WTC11 (cell line): ENCODE results near the gene CXXC4. TPM values are rescaled to one million over a fixed set of nuclear protein-coding genes. Genes with fewer than 3 reads are reported as not detected.

ENCODE experiments used
- ATAC-seq: fragments of 200-7000 bp; cut with Tn5 transposase; 2 replicates; pipeline ENCODE4 v1.10.0; 2021; ENCODE audit warnings: mild to moderate bottlenecking, moderate library complexity
- CTCF ChIA-PET: fragments of 300-600 bp; sonication (Branson Sonifier 250); formaldehyde crosslinking; loops from one replicate; lab custom pipeline; 2021; ENCODE audit warnings: antibody characterized with exemption; lab: Charles Lee
- POLR2A ChIA-PET: fragments of 350-600 bp; sonication (Branson Sonifier 250); formaldehyde crosslinking; loops from one replicate; lab custom pipeline; 2021; ENCODE audit warnings: antibody characterized with exemption; lab: Charles Lee
- DNase-seq: peaks from one replicate; pipeline ENCODE4 v3.0.0; 2021; ENCODE audit warnings: low spot score
- H3K27ac Mint-ChIP-seq: 2 replicates; pipeline ENCODE4 v1.8.0; 2021; ENCODE audit warnings: mixed read lengths
- H3K27me3 Mint-ChIP-seq: 2 replicates; pipeline ENCODE4 v1.8.0; 2021; ENCODE audit warnings: low read depth, mild to moderate bottlenecking, moderate library complexity, mixed read lengths
- H3K36me3 Mint-ChIP-seq: 2 replicates; pipeline ENCODE4 v1.8.0; 2021; ENCODE audit warnings: mixed read lengths
- H3K4me1 Mint-ChIP-seq: 2 replicates; pipeline ENCODE4 v1.8.0; 2022; ENCODE audit warnings: mixed read lengths
- H3K4me3 Mint-ChIP-seq: 2 replicates; pipeline ENCODE4 v1.8.0; 2021; ENCODE audit warnings: mild to moderate bottlenecking, moderate library complexity, mixed read lengths
- H3K9me3 Mint-ChIP-seq: 2 replicates; pipeline ENCODE4 v1.8.0; 2021; ENCODE audit warnings: mixed read lengths
- ATF1 ChIP-seq: sonication (generic); formaldehyde crosslinking; IDR thresholded peaks from 2 replicates; pipeline ENCODE4 v1.8.1; 2023; ENCODE audit warnings: mild to moderate bottlenecking, moderate library complexity, missing genetic modification reagents
- CREB1 ChIP-seq: sonication (generic); formaldehyde crosslinking; IDR thresholded peaks from 2 replicates; pipeline ENCODE4 v1.8.0; 2023; ENCODE audit warnings: mild to moderate bottlenecking, missing genetic modification reagents
- ELF4 ChIP-seq: sonication (generic); formaldehyde crosslinking; IDR thresholded peaks from 2 replicates; pipeline ENCODE4 v1.8.1; 2022; ENCODE audit warnings: low read depth, mild to moderate bottlenecking, moderate library complexity, missing genetic modification reagents
- FOXP1 ChIP-seq: sonication (generic); formaldehyde crosslinking; IDR thresholded peaks from 2 replicates; pipeline ENCODE4 v1.8.0; 2022; ENCODE audit warnings: missing genetic modification reagents, mild to moderate bottlenecking, moderate library complexity, borderline replicate concordance
- GABPB1 ChIP-seq: sonication (generic); formaldehyde crosslinking; IDR thresholded peaks from 2 replicates; pipeline ENCODE4 v1.8.1; 2023; ENCODE audit warnings: mild to moderate bottlenecking, missing genetic modification reagents
- KAT7 ChIP-seq: sonication (generic); formaldehyde crosslinking; IDR thresholded peaks from 2 replicates; pipeline ENCODE4 v1.8.1; 2023; ENCODE audit warnings: missing genetic modification reagents, mild to moderate bottlenecking, borderline replicate concordance
- NFATC4 ChIP-seq: fragments of 250-450 bp; sonication (Bioruptor Pico); IDR thresholded peaks from 2 replicates; pipeline ENCODE4 v1.9.0; 2021; ENCODE audit warnings: mild to moderate bottlenecking
- NFE2L1 ChIP-seq: sonication (generic); formaldehyde crosslinking; IDR thresholded peaks from 2 replicates; pipeline ENCODE4 v1.8.1; 2023; ENCODE audit warnings: missing genetic modification reagents
- NFYB ChIP-seq: sonication (generic); formaldehyde crosslinking; conservative IDR thresholded peaks from 2 replicates; pipeline ENCODE4 v1.8.0; 2022; ENCODE audit warnings: low read depth, missing genetic modification reagents
- NR1H2 ChIP-seq: sonication (generic); formaldehyde crosslinking; IDR thresholded peaks from 2 replicates; pipeline ENCODE4 v1.9.0; 2021; ENCODE audit warnings: mild to moderate bottlenecking, moderate library complexity, missing genetic modification reagents
- NR3C1 ChIP-seq: sonication (generic); formaldehyde crosslinking; conservative IDR thresholded peaks from 2 replicates; pipeline ENCODE4 v1.8.1; 2023; ENCODE audit warnings: low read depth, mild to moderate bottlenecking, missing genetic modification reagents
- OVOL2 ChIP-seq: fragments of 250-450 bp; sonication (Bioruptor Pico); IDR thresholded peaks from 2 replicates; pipeline ENCODE4 v1.9.0; 2021; ENCODE audit warnings: mild to moderate bottlenecking, borderline replicate concordance
- SMAD3 ChIP-seq: sonication (generic); formaldehyde crosslinking; IDR thresholded peaks from 2 replicates; pipeline ENCODE4 v1.8.0; 2022; ENCODE audit warnings: missing genetic modification reagents, mild to moderate bottlenecking, borderline replicate concordance
- SOX15 ChIP-seq: fragments of 250-450 bp; sonication (Bioruptor Pico); IDR thresholded peaks from 2 replicates; pipeline ENCODE4 v1.9.0; 2021; ENCODE audit warnings: mild to moderate bottlenecking
- TCF7 ChIP-seq: sonication (generic); formaldehyde crosslinking; IDR thresholded peaks from 2 replicates; pipeline ENCODE4 v1.8.0; 2022; ENCODE audit warnings: mild to moderate bottlenecking, low read depth, missing genetic modification reagents, moderate library complexity
- ZBTB21 ChIP-seq: sonication (generic); formaldehyde crosslinking; IDR thresholded peaks from 2 replicates; pipeline ENCODE4 v1.8.1; 2023; ENCODE audit warnings: mild to moderate bottlenecking, missing genetic modification reagents, borderline replicate concordance
- ZNF232 ChIP-seq: sonication (generic); formaldehyde crosslinking; IDR thresholded peaks from 2 replicates; pipeline ENCODE4 v1.8.0; 2022; ENCODE audit warnings: mild to moderate bottlenecking, missing genetic modification reagents
- ZNF317 ChIP-seq: sonication (generic); formaldehyde crosslinking; IDR thresholded peaks from 2 replicates; pipeline ENCODE4 v1.8.1; 2023; ENCODE audit warnings: low read depth, mild to moderate bottlenecking, moderate library complexity, missing genetic modification reagents, borderline replicate concordance
- ZNF396 ChIP-seq: fragments of 250-450 bp; sonication (Bioruptor Pico); IDR thresholded peaks from 2 replicates; pipeline ENCODE4 v1.8.0; 2021; ENCODE audit warnings: mild to moderate bottlenecking, moderate library complexity, borderline replicate concordance
- ZNF416 ChIP-seq: fragments of 250-450 bp; sonication (Bioruptor Pico); IDR thresholded peaks from 2 replicates; pipeline ENCODE4 v1.9.0; 2021; ENCODE audit warnings: mild to moderate bottlenecking, inconsistent platforms
- total RNA-seq: library from RNA; stranded (reverse); gene quantifications from 3 replicates; pipeline ENCODE4 v1.2.3, GENCODE V29; 2021
- TF ChIP-seq, protein P1 (sequence below): sonication (generic); formaldehyde crosslinking; IDR thresholded peaks from 2 replicates; pipeline ENCODE4 v1.8.0; 2023; ENCODE audit warnings: missing genetic modification reagents
- TF ChIP-seq, protein P2 (sequence below): sonication (generic); formaldehyde crosslinking; IDR thresholded peaks from 2 replicates; pipeline ENCODE4 v1.8.0; 2022; ENCODE audit warnings: mild to moderate bottlenecking, missing genetic modification reagents
- TF ChIP-seq, protein P3 (sequence below): sonication (generic); formaldehyde crosslinking; IDR thresholded peaks from 2 replicates; pipeline ENCODE4 v1.8.0; 2023; ENCODE audit warnings: mild to moderate bottlenecking, missing genetic modification reagents
- TF ChIP-seq, protein P4 (sequence below): sonication (generic); formaldehyde crosslinking; IDR thresholded peaks from 2 replicates; pipeline ENCODE4 v1.8.0; 2022; ENCODE audit warnings: missing genetic modification reagents
- TF ChIP-seq, protein P5 (sequence below): sonication (generic); formaldehyde crosslinking; IDR thresholded peaks from 2 replicates; pipeline ENCODE4 v1.8.1; 2023; ENCODE audit warnings: mild to moderate bottlenecking, missing genetic modification reagents, moderate library complexity

The CXXC4 gene
- total RNA-seq, 1 experiment from 2014 or later, result 2.4 TPM

DNA sequence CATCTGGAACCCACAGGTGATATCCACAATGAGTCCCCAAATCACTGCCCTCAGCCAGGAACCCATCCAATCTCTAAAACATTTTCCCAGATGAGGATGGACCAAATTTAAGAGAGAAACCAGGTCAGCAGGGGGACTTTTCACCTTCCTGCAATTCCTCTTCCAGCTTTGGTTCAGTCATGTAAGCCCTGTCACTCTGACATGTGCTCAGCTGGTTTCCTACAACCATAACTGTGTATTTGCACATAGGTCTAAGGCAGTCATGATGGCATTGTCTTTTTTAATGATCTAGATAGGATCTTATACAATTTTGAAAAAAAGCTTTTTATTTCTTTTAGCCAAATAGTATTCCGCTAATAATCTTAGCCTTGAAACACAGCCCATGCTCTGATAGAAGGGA is 6.5 kb downstream of the CXXC4 start:
- ChIA-PET POLR2A (no interaction called here), CTCF (interaction anchor here (0.7 kb wide), 1 partner anchor 70 kb away, joined by 3 read pairs; no protein-coding TSS in a partner anchor)
- Mint-ChIP-seq H3K4me3 (no peak overlapping the region), H3K36me3 (no peaks in the 10 kb centered on the region), H3K27me3 (peaks cover 32% of the 10 kb centered on the region), H3K9me3 (no peaks in the 10 kb centered on the region), H3K4me1 (peaks cover 50% of the 10 kb centered on the region), H3K27ac (no peak overlapping the region)
- TF ChIP-seq ZNF396 (CRISPR knock-in tag) (no peak), NFE2L1 (CRISPR knock-in tag) (no peak), GABPB1 (CRISPR knock-in tag) (no peak), KAT7 (no peak), ATF1 (no peak), TCF7 (CRISPR knock-in tag) (no peak), ELF4 (CRISPR knock-in tag) (no peak), SMAD3 (no peak), NR3C1 (CRISPR knock-in tag) (no peak), FOXP1 (CRISPR knock-in tag) (no peak), NR1H2 (no peak), ZNF317 (CRISPR knock-in tag) (no peak), SOX15 (no peak)
- TF ChIP-seq, protein P1, sequence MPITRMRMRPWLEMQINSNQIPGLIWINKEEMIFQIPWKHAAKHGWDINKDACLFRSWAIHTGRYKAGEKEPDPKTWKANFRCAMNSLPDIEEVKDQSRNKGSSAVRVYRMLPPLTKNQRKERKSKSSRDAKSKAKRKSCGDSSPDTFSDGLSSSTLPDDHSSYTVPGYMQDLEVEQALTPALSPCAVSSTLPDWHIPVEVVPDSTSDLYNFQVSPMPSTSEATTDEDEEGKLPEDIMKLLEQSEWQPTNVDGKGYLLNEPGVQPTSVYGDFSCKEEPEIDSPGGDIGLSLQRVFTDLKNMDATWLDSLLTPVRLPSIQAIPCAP (CRISPR knock-in tag), result no peak
- TF ChIP-seq, protein P2, sequence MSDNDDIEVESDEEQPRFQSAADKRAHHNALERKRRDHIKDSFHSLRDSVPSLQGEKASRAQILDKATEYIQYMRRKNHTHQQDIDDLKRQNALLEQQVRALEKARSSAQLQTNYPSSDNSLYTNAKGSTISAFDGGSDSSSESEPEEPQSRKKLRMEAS (CRISPR knock-in tag), result no peak
- TF ChIP-seq, protein P3, sequence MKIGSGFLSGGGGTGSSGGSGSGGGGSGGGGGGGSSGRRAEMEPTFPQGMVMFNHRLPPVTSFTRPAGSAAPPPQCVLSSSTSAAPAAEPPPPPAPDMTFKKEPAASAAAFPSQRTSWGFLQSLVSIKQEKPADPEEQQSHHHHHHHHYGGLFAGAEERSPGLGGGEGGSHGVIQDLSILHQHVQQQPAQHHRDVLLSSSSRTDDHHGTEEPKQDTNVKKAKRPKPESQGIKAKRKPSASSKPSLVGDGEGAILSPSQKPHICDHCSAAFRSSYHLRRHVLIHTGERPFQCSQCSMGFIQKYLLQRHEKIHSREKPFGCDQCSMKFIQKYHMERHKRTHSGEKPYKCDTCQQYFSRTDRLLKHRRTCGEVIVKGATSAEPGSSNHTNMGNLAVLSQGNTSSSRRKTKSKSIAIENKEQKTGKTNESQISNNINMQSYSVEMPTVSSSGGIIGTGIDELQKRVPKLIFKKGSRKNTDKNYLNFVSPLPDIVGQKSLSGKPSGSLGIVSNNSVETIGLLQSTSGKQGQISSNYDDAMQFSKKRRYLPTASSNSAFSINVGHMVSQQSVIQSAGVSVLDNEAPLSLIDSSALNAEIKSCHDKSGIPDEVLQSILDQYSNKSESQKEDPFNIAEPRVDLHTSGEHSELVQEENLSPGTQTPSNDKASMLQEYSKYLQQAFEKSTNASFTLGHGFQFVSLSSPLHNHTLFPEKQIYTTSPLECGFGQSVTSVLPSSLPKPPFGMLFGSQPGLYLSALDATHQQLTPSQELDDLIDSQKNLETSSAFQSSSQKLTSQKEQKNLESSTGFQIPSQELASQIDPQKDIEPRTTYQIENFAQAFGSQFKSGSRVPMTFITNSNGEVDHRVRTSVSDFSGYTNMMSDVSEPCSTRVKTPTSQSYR, result no peak
- TF ChIP-seq, protein P4, sequence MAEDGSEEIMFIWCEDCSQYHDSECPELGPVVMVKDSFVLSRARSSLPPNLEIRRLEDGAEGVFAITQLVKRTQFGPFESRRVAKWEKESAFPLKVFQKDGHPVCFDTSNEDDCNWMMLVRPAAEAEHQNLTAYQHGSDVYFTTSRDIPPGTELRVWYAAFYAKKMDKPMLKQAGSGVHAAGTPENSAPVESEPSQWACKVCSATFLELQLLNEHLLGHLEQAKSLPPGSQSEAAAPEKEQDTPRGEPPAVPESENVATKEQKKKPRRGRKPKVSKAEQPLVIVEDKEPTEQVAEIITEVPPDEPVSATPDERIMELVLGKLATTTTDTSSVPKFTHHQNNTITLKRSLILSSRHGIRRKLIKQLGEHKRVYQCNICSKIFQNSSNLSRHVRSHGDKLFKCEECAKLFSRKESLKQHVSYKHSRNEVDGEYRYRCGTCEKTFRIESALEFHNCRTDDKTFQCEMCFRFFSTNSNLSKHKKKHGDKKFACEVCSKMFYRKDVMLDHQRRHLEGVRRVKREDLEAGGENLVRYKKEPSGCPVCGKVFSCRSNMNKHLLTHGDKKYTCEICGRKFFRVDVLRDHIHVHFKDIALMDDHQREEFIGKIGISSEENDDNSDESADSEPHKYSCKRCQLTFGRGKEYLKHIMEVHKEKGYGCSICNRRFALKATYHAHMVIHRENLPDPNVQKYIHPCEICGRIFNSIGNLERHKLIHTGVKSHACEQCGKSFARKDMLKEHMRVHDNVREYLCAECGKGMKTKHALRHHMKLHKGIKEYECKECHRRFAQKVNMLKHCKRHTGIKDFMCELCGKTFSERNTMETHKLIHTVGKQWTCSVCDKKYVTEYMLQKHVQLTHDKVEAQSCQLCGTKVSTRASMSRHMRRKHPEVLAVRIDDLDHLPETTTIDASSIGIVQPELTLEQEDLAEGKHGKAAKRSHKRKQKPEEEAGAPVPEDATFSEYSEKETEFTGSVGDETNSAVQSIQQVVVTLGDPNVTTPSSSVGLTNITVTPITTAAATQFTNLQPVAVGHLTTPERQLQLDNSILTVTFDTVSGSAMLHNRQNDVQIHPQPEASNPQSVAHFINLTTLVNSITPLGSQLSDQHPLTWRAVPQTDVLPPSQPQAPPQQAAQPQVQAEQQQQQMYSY, result no peak
- no peak for DNase-seq
- ATAC-seq, result no peak

DNA sequence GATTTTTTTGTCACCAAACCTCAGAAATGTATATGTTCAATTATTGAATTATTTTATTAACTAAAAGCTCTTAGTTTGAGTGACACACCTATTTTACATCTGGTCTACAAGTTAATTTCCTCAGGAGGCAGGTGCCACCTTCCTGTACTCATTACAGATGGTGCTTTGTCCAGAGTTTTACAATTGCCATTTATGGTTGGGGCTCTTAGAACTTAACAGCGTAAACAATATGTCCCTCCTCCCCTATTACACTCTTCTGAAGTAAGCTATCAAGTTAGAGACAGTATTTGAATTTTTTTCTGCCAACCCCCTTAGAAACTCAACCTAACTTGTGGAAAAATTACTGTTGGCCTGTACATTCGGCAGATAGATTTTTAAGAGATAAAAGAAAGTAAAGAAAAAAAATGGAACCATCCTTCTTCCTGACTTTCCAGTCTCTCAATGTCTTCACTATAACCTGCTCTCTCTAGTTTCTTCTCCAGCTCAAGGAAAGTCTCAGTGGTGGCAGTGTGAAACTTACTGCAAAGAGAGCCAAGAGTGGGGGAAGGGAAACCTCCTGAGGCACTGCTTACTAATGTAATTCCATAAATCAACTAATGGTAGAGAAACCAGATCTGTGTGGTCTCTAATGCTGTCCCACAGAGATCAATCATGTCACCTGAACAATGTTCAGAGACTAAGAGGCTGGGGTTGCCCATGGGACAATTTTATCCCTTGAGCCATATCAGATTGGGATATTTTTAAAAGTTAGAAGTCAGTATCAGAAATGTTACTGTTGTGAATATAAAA is 7.8 kb downstream of the CXXC4 start:
- POLR2A ChIA-PET, result no interaction called here
- H3K27ac Mint-ChIP-seq, result no peak overlapping the region
- H3K4me3 Mint-ChIP-seq, result no peak overlapping the region
- H3K27me3 Mint-ChIP-seq, result peaks cover 29% of the 10 kb centered on the region
- no peak for DNase-seq
- H3K9me3 Mint-ChIP-seq, result no peaks in the 10 kb centered on the region
- peaks cover 40% of the 10 kb centered on the region for H3K4me1 Mint-ChIP-seq
- no peaks in the 10 kb centered on the region for H3K36me3 Mint-ChIP-seq
- no peak for TF ChIP-seq CREB1
- no peak for TF ChIP-seq ZBTB21
- TF ChIP-seq NFATC4 (CRISPR knock-in tag), result no peak
- TF ChIP-seq, protein P2 (CRISPR knock-in tag), result no peak
- no peak for TF ChIP-seq NFYB
- no peak for TF ChIP-seq ZNF416
- no peak for TF ChIP-seq ZNF232 (CRISPR knock-in tag)
- TF ChIP-seq OVOL2 (CRISPR knock-in tag), result no peak
- TF ChIP-seq, protein P5, sequence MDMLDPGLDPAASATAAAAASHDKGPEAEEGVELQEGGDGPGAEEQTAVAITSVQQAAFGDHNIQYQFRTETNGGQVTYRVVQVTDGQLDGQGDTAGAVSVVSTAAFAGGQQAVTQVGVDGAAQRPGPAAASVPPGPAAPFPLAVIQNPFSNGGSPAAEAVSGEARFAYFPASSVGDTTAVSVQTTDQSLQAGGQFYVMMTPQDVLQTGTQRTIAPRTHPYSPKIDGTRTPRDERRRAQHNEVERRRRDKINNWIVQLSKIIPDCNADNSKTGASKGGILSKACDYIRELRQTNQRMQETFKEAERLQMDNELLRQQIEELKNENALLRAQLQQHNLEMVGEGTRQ, result no peak
- CTCF ChIA-PET, result no interaction called here
- no peak for ATAC-seq
